GM13976 (cell line): ENCODE measurements around the gene SPATS2L.

Experiments
- DNase-seq: peaks from one replicate; pipeline ENCODE4 v3.0.0; 2012; ENCODE audit warnings: low spot score
- CTCF ChIP-seq: IDR thresholded peaks from 2 replicates; pipeline ENCODE4 v1.5.1; 2012; ENCODE audit warnings: borderline replicate concordance, mild to moderate bottlenecking; ENCODE audit not compliant: insufficient read depth; ENCODE audit errors: extremely low read depth, missing control alignments, control extremely low read depth
- in situ Hi-C: fragments of 300-500 bp; cut with MboI; formaldehyde crosslinking; loops from one replicate; pipeline ENCODE4 v1.12.0; 2022; ENCODE audit warnings: low sequenced_read_pairs, mixed read lengths, inconsistent platforms; ENCODE audit not compliant: unreplicated experiment

Gene SPATS2L

GRCh38 chr2:200288670-200289429, 17.6 kb upstream of the SPATS2L start:
- in situ Hi-C loops = no loop called here
- no peak for DNase-seq
- no peak for TF ChIP-seq CTCF

- DNase-seq = no peak
- in situ Hi-C loops = no loop called here
- TF ChIP-seq CTCF = no peak
These were observed 10.4 kb upstream of the SPATS2L start for GRCh38 chr2:200296118-200296517.

GRCh38 chr2:200297100-200297499, 9.4 kb upstream of the SPATS2L start:
- no peak for DNase-seq
- in situ Hi-C loops = no loop called here
- TF ChIP-seq CTCF = no peak

GRCh38 chr2:200297989-200298388, 8.5 kb upstream of the SPATS2L start:
- no peak for TF ChIP-seq CTCF
- DNase-seq = no peak
- in situ Hi-C loops = no loop called here

GRCh38 chr2:200298816-200299215, 7.7 kb upstream of the SPATS2L start:
- DNase-seq = no peak
- in situ Hi-C loops = no loop called here
- TF ChIP-seq CTCF = no peak

GRCh38 chr2:200300065-200300464, 6.4 kb upstream of the SPATS2L start:
- no peak for DNase-seq
- TF ChIP-seq CTCF = no peak
- in situ Hi-C loops = no loop called here
